ENCODE results near the gene ARPC1B.

ARPC1B gene

GRCh38 chr7:99390941-99391602 is 16.5 kb downstream of the ARPC1B start:
- DNase-seq, result no peak

GRCh38 chr7:99392046-99392445 is 17.5 kb downstream of the ARPC1B start:
- no peak for DNase-seq

GRCh38 chr7:99392659-99393354 is 18.3 kb downstream of the ARPC1B start:
- DNase-seq, result peak; percentile 61 to 75 (median 68)

GRCh38 chr7:99393355-99394187 is 19.0 kb downstream of the ARPC1B start:
- no peak for DNase-seq

- DNase-seq, result no peak
These were observed 19.6 kb downstream of the ARPC1B start for GRCh38 chr7:99394188-99394502.

GRCh38 chr7:99395616-99396327 is 21.2 kb downstream of the ARPC1B start:
- DNase-seq, result no peak

- no peak for DNase-seq
These were observed 22.1 kb downstream of the ARPC1B start for GRCh38 chr7:99396418-99397296.

GRCh38 chr7:99397297-99397983 is 22.9 kb downstream of the ARPC1B start:
- DNase-seq, result no peak

GRCh38 chr7:99398891-99399445 is 24.4 kb downstream of the ARPC1B start:
- no peak for DNase-seq

GRCh38 chr7:99399597-99399996 is 25.1 kb downstream of the ARPC1B start:
- DNase-seq, result peak in 1 of 4 experiments; percentile 28

- no peak for DNase-seq
These were observed 28.3 kb downstream of the ARPC1B start for GRCh38 chr7:99402854-99403253.

GRCh38 chr7:99403764-99404163 is 29.2 kb downstream of the ARPC1B start:
- DNase-seq, result no peak

- DNase-seq, result no peak
These were observed 29.9 kb downstream of the ARPC1B start for GRCh38 chr7:99404235-99404976.

GRCh38 chr7:99404977-99405320 is 30.4 kb downstream of the ARPC1B start:
- DNase-seq, result no peak

GRCh38 chr7:99406557-99406956 is 32.0 kb downstream of the ARPC1B start:
- DNase-seq, result no peak

- DNase-seq, result peak; percentile 48 to 67 (median 62)
These were observed 33.4 kb downstream of the ARPC1B start for GRCh38 chr7:99407872-99408378.

GRCh38 chr7:99408379-99409191 is 34.1 kb downstream of the ARPC1B start, which contains the start of the genes BUD31 and PDAP1:
TSS of gene BUD31 (plus strand) at chr7:99408969. CDS start at chr7:99411093, 2,124 bp downstream.
TSS of gene PDAP1 (minus strand) at chr7:99408597. CDS start at chr7:99408548, 49 bp downstream.
- peak; percentile 95 to 97 (median 96) for DNase-seq

GRCh38 chr7:99409192-99409572 is 34.7 kb downstream of the ARPC1B start:
- peak in 2 of 4 experiments; percentile 26 to 28 for DNase-seq

GRCh38 chr7:99409806-99410205 is 35.3 kb downstream of the ARPC1B start:
- peak in 2 of 4 experiments; percentile 13 to 28 for DNase-seq

Measured in suppressor macrophage (primary cell).